K562 (cell line): ENCODE results near the gene OR2C1. TPM values are rescaled to one million over a fixed set of nuclear protein-coding genes. Genes with fewer than 3 reads are reported as not detected.

Experiments
- BCOR ChIP-seq: fragments of 450-650 bp; IDR thresholded peaks from 2 replicates; pipeline ENCODE4 v1.6.1; 2016
- BHLHE40 ChIP-seq: IDR thresholded peaks from 2 replicates; pipeline ENCODE4 v1.6.1; 2011; ENCODE audit warnings: low read length, improper control_type of control experiment
- CHD1 ChIP-seq: fragments of 200-600 bp; sonication (generic); IDR thresholded peaks from one replicate; pipeline ENCODE4 v1.6.1; 2012; ENCODE audit warnings: mild to moderate bottlenecking, moderate library complexity, low read length, inconsistent platforms
- CHD2 ChIP-seq: IDR thresholded peaks from 2 replicates; pipeline ENCODE4 v1.6.1; 2011; ENCODE audit warnings: low read depth, low read length
- CTCF ChIP-seq, 3 experiments: IDR thresholded peaks in 2 of 3; conservative IDR thresholded peaks in 1 of 3; 2 replicates each; pipeline ENCODE4 v1.5.1; 2011 to 2012; ENCODE audit warnings: low read length in 3 of 3, mild to moderate bottlenecking in 3 of 3, control low read depth in 2 of 3, improper control_type of control experiment in 1 of 3, inconsistent platforms in 1 of 3, low read depth in 1 of 3, mixed read lengths in 1 of 3, moderate library complexity in 1 of 3; ENCODE audit not compliant: insufficient read depth in 2 of 3
- FOSL1 ChIP-seq: fragments of 200-800 bp; sonication (Bioruptor generic); conservative IDR thresholded peaks from 2 replicates; pipeline ENCODE4 v1.6.1; 2016; ENCODE audit warnings: missing genetic modification characterization, missing compliant biosample characterization
- JUNB ChIP-seq: fragments of 450-650 bp; formaldehyde crosslinking; conservative IDR thresholded peaks from 2 replicates; pipeline ENCODE4 v1.4.0; 2020; ENCODE audit warnings: mild to moderate bottlenecking
- JUND ChIP-seq, 2 experiments: IDR thresholded peaks; 2 replicates in 1 of 2; 3 replicates in 1 of 2; pipeline ENCODE4 v1.6.1; 2011; ENCODE audit warnings: borderline replicate concordance in 2 of 2, low read depth in 2 of 2, low read length in 2 of 2, improper control_type of control experiment in 1 of 2, missing biosample characterization in 1 of 2, missing genetic modification characterization in 1 of 2, missing genetic modification reagents in 1 of 2
- MAFK ChIP-seq: IDR thresholded peaks from 2 replicates; pipeline ENCODE4 v1.6.1; 2011; ENCODE audit warnings: low read length, improper control_type of control experiment
- MXI1 ChIP-seq: IDR thresholded peaks from 2 replicates; pipeline ENCODE4 v1.6.1; 2011; ENCODE audit warnings: low read depth, mild to moderate bottlenecking, improper control_type of control experiment, low read length
- NBN ChIP-seq: fragments of 450-650 bp; IDR thresholded peaks from 2 replicates; pipeline ENCODE4 v1.6.1; 2016; ENCODE audit warnings: low read depth, mild to moderate bottlenecking
- NUFIP1 ChIP-seq: fragments of 450-650 bp; IDR thresholded peaks from 2 replicates; pipeline ENCODE4 v1.6.1; 2018; ENCODE audit not compliant: partially characterized antibody
- PHB2 ChIP-seq: fragments of 450-650 bp; IDR thresholded peaks from 2 replicates; pipeline ENCODE4 v1.6.1; 2017; ENCODE audit warnings: low read depth
- PURB ChIP-seq: sonication (generic); formaldehyde crosslinking; IDR thresholded peaks from 2 replicates; pipeline ENCODE4 v1.9.0; 2021; ENCODE audit warnings: low read depth, mild to moderate bottlenecking, missing genetic modification reagents
- PYGO2 ChIP-seq: fragments of 450-650 bp; IDR thresholded peaks from 2 replicates; pipeline ENCODE4 v1.6.1; 2016; ENCODE audit warnings: mild to moderate bottlenecking, missing genetic modification characterization, moderate library complexity, missing compliant biosample characterization
- SOX6 ChIP-seq: fragments of 450-650 bp; IDR thresholded peaks from 2 replicates; pipeline ENCODE4 v1.6.1; 2014; ENCODE audit warnings: mild to moderate bottlenecking
- TAF9B ChIP-seq: fragments of 450-650 bp; IDR thresholded peaks from 2 replicates; pipeline ENCODE4 v1.6.1; 2018; ENCODE audit warnings: mild to moderate bottlenecking; ENCODE audit not compliant: partially characterized antibody
- ZNF121 ChIP-seq: sonication (generic); formaldehyde crosslinking; conservative IDR thresholded peaks from 2 replicates; pipeline ENCODE4 v1.8.0; 2022; ENCODE audit warnings: missing genetic modification reagents
- ZNF551 ChIP-seq: fragments of 250-450 bp; sonication (Bioruptor Pico); IDR thresholded peaks from 2 replicates; pipeline ENCODE4 v1.5.0; 2021; ENCODE audit warnings: mild to moderate bottlenecking, moderate library complexity
- ZNF583 ChIP-seq: fragments of 250-450 bp; sonication (Bioruptor Pico); IDR thresholded peaks from 2 replicates; pipeline ENCODE4 v1.4.0; 2020
- ZNF586 ChIP-seq: fragments of 450-650 bp; formaldehyde crosslinking; conservative IDR thresholded peaks from 2 replicates; pipeline ENCODE4 v1.4.0; 2020; ENCODE audit warnings: mild to moderate bottlenecking, moderate library complexity
- polyA plus RNA-seq, 8 experiments: library from polyadenylated mRNA; depleted of rRNA in 4 of 8; stranded (reverse) in 5 of 8; unstranded in 3 of 8; fragments of >200 nt; fragmentation: Nextera tagmentation in 2 of 8; fragmentation: Illumina TruSeq in 1 of 8; extraction: Ambion mirVana in 2 of 8; extraction: Trizol in 1 of 8; gene quantifications; 2 replicates each; pipeline versions ENCODE4 v1.2.1 to v1.2.3, GENCODE V29; 2011 to 2014; ENCODE audit warnings: inconsistent platforms in 1 of 8, missing spikeins in 1 of 8
- total RNA-seq, 7 experiments: library from RNA; depleted of rRNA in 6 of 7; stranded (reverse); fragments of >200 nt in 6 of 7; fragmentation: Illumina TruSeq in 2 of 7; extraction: Trizol in 2 of 7; gene quantifications; 2 replicates each; pipeline versions ENCODE4 v1.2.1 to v1.2.3, GENCODE V29; 2011 to 2021; ENCODE audit warnings: low replicate concordance in 1 of 7
- TF ChIP-seq, protein P1 (sequence below): fragments of 150-350 bp; conservative IDR thresholded peaks from 2 replicates; pipeline ENCODE4 v1.6.1; 2014; ENCODE audit warnings: low read length
- TF ChIP-seq, protein P2 (sequence below): fragments of 250-450 bp; sonication (Bioruptor Pico); IDR thresholded peaks from 2 replicates; pipeline ENCODE4 v1.8.0; 2022; ENCODE audit warnings: moderate library complexity, mild to moderate bottlenecking, inconsistent platforms
- TF ChIP-seq, protein P3 (sequence below): sonication (generic); formaldehyde crosslinking; IDR thresholded peaks from 2 replicates; pipeline ENCODE4 v1.8.0; 2022; ENCODE audit warnings: missing genetic modification reagents, mild to moderate bottlenecking, borderline replicate concordance

The OR2C1 gene
- total and polyA plus RNA-seq, 9 of the 15 experiments (the other 6 are each of a cell fraction or from before 2014, with no cell fraction given): not detected

- TF ChIP-seq, protein P1, sequence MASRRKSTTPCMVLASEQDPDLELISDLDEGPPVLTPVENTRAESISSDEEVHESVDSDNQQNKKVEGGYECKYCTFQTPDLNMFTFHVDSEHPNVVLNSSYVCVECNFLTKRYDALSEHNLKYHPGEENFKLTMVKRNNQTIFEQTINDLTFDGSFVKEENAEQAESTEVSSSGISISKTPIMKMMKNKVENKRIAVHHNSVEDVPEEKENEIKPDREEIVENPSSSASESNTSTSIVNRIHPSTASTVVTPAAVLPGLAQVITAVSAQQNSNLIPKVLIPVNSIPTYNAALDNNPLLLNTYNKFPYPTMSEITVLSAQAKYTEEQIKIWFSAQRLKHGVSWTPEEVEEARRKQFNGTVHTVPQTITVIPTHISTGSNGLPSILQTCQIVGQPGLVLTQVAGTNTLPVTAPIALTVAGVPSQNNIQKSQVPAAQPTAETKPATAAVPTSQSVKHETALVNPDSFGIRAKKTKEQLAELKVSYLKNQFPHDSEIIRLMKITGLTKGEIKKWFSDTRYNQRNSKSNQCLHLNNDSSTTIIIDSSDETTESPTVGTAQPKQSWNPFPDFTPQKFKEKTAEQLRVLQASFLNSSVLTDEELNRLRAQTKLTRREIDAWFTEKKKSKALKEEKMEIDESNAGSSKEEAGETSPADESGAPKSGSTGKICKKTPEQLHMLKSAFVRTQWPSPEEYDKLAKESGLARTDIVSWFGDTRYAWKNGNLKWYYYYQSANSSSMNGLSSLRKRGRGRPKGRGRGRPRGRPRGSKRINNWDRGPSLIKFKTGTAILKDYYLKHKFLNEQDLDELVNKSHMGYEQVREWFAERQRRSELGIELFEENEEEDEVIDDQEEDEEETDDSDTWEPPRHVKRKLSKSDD: 0 out of 2 replicates have a peak, but pooled peaks have one; percentile 23
- TF ChIP-seq NUFIP1 (no peak), TAF9B (no peak), SOX6 (no peak; the same call in 1 of the 2 replicates), JUND (IDR thresholded peaks at IDR 0.05; ENCODE audit: borderline replicate concordance, low read depth, low read length) (peak; percentile 70), JUND (tag; IDR thresholded peaks at IDR 0.05; ENCODE audit: borderline replicate concordance, low read depth, low read length) (no peak), MAFK (no peak), CHD1 (peak; percentile 41), ZNF121 (CRISPR knock-in tag) (no peak), MXI1 (peak; percentile 14; the same call in 1 of the 2 replicates), ZNF583 (CRISPR knock-in tag) (0 out of 2 replicates have a peak, but pooled peaks have one; percentile 19), BCOR (no peak), PHB2 (no peak), PYGO2 (tag) (no peak), ZNF586 (CRISPR knock-in tag) (no peak), FOSL1 (tag) (peak; percentile 63), ZNF551 (CRISPR knock-in tag) (no peak), JUNB (CRISPR knock-in tag) (no peak), PURB (CRISPR knock-in tag) (no peak), CTCF (IDR thresholded peaks at IDR 0.05 in 2 of 3, conservative IDR thresholded peaks at IDR 0.05 in 1 of 3; ENCODE audit: insufficient read depth in 2 of 3, low read depth in 1 of 3, low read length in 3 of 3) (no peak), CHD2 (peak; percentile 74), BHLHE40 (peak; percentile 73), NBN (0 out of 2 replicates have a peak, but pooled peaks have one; percentile 21)
- TF ChIP-seq, protein P2, sequence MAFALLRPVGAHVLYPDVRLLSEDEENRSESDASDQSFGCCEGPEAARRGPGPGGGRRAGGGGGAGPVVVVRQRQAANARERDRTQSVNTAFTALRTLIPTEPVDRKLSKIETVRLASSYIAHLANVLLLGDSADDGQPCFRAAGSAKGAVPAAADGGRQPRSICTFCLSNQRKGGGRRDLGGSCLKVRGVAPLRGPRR (CRISPR knock-in tag): no peak
- TF ChIP-seq, protein P3, sequence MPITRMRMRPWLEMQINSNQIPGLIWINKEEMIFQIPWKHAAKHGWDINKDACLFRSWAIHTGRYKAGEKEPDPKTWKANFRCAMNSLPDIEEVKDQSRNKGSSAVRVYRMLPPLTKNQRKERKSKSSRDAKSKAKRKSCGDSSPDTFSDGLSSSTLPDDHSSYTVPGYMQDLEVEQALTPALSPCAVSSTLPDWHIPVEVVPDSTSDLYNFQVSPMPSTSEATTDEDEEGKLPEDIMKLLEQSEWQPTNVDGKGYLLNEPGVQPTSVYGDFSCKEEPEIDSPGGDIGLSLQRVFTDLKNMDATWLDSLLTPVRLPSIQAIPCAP (CRISPR knock-in tag): no peak
Observed at GRCh38 chr16:3400779-3401688, 45.3 kb downstream of the OR2C1 start, which contains the start of the genes ZNF174 and ZSCAN32 (continued).
